Stimulated activated CD8-positive, alpha-beta memory T cell treated with anti-CD3 and anti-CD28 coated beads, Interleukin-4, amount 100 ng/mL, for 24 hours (primary cell): ENCODE measurements around the gene FAF1.
A peak's percentile ranks its signal among the peaks of the same experiment; 100 is the strongest.
"Not testable (repeated sequence)": the region's sequence is repeated elsewhere in the genome, so short reads cannot be mapped to it uniquely, and the experiment has no call there.

ENCODE experiments used
- DNase-seq: peaks from one replicate; pipeline ENCODE4 v3.0.0-alpha.2; 2020; ENCODE audit warnings: low read depth

The FAF1 gene

DNA sequence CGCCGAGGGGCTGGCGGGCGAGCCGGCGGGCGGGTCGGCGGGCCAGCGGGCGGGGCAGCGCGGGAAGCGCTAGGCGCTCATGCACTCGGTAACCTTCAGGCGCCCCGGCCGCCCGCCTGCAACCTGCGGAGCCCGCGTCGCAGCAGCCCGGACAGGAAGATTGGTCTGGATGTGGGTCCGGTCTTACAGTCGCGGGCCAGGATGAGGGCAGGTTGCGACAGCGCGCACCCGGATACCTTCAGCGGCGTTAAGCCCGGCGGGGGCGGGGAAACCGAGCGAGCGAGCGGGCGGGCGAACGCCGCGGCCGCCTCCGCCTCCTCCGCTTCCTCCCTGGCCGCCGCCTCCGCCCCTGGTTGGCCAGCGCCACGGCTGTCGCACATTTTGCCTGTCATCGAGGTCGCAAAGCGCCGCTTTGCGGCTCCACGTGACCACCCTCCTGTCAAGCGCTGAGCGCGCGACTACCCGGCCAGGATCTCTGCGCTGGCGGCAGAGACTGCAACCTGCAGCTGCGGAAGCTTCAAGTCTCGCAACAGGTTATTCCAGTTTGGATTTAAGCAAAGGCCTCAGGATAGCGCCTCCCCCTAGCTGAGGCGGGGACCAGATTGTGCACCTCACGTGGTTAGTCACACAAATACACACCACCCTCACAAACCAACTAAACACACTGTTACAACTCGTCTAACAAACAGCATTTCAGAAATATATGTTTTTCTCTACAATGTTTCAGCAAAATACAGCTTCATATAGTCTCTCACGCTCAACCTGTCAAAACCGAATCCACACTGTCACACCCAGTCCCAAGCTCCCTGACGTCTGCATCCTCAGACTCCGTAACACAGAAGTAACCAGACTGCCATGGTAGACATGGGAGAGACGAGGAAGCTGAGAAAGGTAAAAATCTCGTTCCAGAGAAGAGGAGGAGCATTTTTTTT lies at the start of gene FAF1:
Gene FAF1, minus strand, starts transcription at position 355 of the 932 bp plus-strand sequence. CDS start 456 bp downstream, outside the sequence.
- peak; percentile 96 for DNase-seq

DNA sequence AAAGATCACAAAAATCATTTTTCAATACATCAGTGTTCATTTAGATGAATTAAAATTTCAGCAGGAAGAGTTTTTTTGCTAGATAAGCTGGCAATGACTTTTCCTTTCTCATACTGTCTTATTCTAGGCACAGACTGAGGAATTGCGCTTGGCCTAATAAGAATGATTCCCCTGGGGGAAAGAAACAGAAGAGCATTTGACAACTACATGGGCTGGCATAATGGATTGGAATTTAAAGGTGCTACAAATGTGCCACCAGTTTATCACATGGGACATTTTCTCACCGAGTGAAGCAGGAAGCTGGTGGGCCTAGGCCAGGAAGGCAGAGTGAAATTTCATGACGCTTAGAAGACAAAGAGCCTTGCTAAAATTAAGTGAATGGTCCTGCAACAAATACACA lies 49.3 kb upstream of the FAF1 start:
- DNase-seq = no peak

DNA sequence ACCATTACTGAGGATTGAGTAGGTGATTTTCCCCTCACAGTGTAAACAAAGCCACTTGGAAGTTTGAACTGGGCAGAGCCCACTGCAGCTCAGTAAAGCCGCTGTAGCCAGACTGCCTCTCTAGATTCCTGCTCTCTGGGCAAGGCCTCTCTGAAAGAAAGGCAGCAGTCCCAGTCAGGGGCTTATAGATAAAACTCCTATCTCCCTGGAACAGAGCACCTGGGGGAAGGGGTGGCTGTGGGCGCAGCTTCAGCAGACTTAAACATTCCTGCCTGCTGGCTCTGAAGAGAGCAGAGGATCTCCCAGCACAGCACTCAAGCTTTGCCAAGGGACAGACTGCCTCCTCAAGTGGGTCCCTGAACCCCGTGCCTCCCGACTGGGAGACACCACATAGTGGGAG lies 45.5 kb upstream of the FAF1 start:
- not testable (repeated sequence) for DNase-seq

DNA sequence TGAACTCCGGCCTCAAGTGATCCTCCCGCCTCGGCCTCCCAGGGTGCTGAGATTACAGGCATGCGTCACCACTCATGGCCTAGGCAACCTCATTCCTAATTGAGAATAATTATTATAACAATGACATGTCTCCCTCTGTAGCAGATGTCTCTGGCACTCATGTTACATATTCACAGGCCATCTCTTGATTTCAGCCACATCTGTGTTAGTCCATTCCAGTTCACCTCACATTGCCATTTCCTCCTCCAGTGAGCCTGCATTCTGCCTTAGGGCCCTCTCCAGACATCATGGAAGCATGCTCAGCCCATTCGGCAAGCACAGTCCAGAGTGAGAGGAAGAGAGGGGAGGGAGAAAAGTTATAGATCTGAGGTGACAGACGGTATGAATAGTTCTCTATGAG lies 42.4 kb upstream of the FAF1 start:
- DNase-seq = no peak

DNA sequence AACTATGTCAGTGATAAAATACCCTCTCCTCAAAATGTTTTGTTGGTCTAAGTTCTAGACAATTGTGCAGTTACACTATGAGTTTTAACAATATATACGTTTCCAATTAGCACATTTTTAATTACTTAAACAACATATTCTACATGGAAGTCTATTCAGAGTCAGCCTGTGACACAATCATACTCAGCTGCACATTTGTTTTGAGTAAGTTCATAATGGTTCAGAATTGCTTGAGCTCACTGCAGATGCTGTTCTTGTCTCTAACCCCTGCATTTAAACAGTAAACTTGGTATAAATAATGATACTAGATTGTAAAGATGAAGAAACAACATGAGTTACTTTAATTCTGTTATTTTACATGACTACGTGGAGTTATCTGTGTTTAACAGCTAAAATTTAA lies 40.6 kb upstream of the FAF1 start:
- DNase-seq = no peak

DNA sequence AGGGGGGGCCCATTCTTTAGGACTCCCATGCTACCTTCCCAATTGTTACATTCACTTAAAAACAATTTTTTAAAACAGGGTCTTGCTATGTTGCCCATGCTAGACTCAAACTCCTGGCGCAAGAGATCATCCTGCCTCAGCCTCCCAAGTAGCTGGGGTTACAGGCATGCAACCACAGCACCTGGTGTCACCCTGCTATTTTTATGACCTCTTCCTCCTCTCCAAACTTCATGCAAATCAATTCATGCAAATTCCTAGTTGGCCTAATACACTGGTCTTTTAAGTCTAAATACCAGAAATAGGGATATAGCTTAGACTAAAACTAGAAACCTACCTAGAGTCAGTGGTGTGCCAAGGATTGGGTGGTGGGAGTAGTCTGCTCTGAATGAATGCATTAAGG lies 40.1 kb upstream of the FAF1 start:
- DNase-seq = no peak

DNA sequence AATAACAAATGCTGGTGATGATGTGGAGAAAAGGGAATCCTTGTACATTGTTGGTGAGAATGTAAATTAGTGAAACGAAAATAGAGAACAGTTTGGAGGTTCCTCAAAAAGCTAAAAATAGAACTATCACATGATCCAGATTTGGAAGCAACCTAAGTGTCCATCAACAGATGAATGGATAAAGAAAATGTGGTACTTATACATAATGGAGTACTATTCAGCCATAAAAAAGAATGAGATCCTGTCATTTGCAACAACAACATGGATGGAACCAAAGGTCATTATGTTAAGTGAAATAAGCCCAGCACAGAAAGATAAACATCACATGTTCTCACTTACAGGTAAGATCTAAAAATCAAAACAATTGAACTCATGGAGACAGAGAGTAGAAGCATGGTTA lies 39.3 kb upstream of the FAF1 start:
- not testable (repeated sequence) for DNase-seq

DNA sequence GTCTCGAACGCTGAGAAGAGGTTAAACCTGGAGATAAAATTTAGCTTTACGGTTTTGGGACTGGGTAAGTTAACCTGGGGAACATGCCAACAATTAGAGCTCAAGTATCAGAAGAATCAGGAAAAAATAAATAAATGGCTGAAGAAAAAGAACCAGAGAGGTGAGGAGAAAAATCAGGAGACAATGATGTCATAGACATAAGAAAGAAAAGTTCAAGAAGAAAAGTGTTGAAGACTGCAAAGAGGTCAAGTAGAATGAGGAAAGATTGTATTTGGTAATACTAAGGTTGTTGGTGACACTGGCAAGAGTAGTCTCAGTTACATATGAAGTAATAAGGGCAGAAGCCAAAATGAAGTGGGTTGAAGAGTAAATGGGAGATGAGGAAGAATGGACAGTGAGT lies 36.0 kb upstream of the FAF1 start:
- DNase-seq = no peak

DNA sequence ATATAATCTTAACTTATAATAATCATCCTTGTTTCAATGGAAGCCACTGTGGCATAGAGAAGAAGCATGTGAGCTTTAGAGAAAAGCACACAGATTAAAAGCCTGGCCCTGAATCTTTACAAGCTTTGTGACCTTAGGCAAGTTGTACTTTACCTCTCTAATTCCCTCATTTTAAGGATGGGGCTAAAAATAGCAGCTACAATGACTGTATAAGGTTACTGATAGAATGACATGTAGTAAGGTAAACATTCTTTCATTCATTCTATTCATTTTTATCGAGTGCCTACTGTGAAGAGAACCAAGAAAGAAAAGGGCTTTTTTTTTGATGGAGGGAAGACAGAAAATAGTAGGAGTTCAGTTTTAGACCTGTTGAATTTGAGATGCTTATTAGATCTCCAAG lies 35.6 kb upstream of the FAF1 start:
- no peak for DNase-seq

DNA sequence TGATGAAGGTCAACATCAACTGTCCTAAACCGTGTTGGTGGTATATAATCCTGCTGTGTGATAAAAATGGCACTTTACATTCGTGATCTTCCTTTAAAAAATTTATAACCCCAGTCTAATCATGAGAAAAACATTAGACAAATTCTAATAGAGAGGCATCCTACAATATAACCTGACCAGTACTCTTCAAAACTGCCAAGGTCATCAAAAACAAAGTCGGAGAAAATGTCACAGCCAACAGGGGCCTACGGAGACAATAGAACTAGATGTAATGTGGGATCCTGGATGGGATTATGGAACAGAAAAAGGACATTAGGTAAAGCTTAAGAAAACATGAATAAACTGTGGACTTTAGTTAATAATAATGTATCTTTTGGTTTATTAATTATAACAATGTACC lies 34.9 kb upstream of the FAF1 start:
- no peak for DNase-seq

DNA sequence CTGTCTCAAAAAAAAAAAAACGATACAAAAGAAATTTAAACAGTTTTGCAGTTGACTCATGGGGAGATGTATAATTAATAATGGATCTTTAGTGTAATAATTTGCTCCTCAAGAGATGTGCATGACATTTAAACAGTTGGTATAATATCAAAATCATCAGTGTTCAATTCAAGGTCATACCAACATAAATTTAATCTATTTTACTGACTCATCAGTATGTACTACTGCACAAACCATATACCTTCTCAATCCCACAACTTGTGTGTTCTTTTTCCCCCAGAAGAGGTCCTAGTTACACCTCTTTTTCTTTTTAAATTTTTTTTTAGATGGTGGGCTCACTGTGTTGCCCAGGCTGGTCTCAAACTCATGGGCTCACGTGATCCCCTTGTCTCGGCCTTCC lies 33.6 kb upstream of the FAF1 start:
- DNase-seq = no peak

DNA sequence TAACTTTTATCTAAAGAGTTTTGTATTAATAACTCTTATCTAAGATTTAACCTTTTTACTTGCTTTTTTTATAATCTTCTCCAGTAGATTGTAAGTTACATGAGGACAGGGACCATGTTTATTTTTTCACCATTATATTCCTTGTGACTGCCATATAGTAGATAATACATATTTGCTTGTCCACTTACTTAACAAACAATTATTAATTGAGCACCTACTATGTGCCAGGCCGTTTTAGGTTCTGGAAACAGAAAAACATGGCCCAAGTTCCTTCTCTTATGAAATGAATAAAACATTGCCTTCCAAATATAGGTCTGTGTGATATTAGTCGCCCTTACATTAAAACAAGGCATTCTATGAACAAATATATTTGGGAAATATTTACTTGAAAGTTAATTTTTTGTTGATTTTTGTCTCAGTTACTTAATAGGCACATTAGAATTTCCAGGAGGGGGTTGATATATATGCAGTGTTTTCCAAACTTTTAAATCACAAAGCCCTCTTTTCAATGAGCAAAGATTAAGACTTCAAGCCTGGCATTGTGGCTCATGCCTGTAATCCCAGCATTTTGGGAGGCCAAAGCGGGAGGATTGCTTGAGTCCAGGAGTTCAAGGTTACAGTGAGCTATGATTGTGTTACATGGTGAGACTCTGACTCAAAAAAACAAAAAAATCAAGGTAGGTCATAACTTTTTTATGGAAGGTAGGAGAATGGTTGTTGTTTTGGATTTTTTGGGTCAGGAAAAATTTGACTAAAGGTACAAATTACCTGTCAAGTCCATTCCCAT lies 32.7 kb upstream of the FAF1 start:
- no peak for DNase-seq

DNA sequence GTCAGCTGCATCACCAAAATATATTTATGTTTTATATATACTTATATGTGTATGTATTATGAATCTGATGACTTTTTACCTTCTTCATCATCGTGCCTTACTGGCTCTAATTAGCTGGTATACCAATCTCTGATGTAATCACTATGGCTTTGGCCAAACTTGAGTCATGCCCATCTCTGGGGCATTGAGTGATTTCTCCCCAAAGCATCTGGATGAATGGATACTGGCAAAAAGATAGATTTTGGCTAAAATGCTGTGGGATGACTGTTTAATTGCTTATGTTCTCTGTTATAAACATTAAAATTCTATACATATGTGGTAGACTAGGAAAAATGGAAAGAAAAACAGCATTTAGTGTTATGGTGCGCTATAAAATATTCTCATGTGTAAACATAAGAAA lies 29.6 kb upstream of the FAF1 start:
- no peak for DNase-seq

DNA sequence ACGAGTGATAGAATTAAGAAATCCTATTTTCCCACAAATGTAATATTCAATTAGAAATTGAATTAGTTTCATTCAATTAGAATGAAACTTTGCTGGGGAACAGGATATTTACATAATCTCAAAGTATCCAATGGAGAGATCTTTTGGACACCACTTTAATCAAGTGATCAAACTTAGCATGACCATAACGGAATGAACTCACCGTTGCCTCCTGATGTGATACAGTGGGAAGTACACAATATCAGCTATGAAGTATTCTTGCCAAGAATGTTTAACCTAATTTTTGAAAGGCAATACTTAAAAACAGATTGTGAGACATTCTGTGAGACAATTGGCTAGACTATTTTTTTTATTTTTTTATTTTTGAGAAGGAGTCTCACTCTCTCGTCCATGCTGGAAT lies 26.6 kb upstream of the FAF1 start:
- DNase-seq = no peak

DNA sequence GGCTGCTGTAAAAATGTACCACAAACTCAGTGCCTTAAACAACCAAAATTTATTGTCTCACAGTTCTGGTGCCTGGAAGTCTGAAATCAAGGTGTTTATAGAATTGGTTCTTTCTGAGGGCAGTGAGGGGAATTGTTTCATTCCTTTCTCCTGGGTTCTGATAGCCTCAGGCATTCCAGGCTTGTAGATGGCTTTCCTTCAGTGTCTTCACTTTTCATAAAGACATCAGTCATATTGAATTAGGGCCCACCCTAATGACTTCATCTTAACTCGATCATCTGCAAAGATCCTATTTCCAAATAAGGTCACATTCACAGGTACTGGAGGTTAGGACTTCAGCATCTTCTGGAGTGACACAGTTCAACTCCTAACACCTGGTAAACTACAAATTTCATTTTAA lies 25.0 kb upstream of the FAF1 start:
- DNase-seq = no peak

DNA sequence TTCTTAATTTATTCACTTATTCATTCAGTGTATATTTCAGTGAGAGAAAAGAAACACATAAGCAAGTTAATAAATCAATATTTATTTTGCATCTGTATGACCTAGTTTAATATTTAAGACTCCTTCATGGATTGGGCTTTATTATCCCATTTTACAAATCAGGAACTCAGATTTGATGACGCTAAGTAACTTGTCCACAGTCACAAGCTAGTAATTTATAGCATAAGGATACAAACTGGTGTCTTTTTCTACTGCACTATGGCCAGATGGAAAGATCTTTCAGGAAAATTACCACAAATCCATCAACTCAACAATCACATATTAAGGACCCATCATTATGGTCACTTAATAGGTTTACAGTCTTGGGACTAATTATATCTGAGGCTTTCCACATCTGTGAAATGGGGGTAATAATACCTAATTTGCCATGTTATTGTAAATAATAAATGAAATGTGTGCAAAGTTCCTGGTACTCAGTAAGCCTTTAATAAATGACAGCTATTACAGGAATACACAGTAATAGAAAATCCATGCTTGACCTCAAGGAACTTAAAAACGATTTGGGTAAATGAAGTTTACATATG lies 23.2 kb upstream of the FAF1 start:
- DNase-seq = no peak

DNA sequence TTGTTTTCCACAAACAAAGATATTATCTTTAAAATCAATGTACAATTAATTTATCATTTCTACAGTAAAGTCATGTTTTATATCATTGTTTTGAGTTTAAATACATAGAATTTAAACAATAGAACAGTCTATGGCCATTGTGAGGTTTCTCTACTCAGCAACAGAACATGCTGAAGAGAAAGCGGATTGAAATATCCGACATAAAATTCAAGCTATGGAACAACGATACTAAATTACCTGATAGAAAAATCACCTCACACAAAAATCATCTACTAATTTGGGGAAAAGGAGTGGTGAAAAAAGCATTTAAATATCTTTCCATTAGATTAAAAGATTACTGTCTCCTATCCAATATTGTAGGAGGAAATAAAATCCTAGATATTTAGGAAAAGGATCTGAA lies 22.5 kb upstream of the FAF1 start:
- DNase-seq = no peak

DNA sequence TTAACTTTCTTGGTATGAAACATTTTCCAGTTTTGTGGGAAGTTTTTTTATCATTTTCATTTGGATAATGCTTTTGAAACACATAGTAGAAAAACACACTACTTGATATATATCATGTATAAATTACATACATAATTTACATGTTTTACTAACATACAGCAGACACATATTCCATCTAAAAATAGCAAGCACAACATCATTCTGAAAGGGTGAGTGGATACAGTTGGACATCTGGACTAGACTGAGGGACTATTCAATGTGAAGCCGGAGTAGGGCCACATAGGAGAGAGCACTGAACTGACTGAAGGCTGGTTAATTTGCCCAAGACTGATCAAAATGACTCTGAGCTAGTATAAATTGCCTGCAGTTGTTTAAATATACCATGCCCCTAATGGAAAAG lies 21.7 kb upstream of the FAF1 start:
- no peak for DNase-seq

DNA sequence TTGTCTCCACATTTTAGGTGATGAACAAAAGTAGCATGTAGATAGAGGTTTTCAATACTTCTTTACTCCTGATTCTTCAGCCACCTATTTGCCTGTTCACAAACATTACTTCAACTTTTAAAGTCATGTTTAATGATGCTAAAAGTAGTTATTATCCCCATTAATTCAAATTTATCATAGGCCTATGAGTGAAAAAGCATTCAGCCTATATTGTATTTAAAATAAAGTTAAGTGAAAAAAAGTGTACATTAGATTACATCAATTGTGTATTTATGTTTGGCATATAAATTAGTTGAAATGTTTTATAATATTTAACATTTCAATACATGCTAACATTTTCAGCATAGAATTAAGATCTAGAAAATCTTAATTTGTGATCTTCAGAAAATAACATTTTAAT lies 20.4 kb upstream of the FAF1 start:
- no peak for DNase-seq

DNA sequence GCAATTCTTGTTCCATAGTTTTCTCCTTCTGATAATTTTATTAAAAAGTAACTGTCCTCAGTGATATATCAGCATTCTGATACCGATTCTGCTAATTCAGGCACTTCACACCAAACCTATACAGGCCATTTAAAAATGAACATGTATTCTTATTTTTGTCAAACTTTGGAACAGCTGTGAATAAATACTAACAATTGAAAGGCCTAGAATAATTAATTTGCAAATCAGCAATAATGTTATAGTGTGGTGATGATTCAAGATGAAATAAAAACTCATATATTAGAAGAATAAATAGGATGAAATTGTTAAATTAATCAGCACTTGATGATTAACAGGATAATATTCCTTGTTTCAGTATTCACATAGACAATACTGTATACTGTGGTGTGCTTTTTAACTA lies 19.9 kb upstream of the FAF1 start:
- no peak for DNase-seq

DNA sequence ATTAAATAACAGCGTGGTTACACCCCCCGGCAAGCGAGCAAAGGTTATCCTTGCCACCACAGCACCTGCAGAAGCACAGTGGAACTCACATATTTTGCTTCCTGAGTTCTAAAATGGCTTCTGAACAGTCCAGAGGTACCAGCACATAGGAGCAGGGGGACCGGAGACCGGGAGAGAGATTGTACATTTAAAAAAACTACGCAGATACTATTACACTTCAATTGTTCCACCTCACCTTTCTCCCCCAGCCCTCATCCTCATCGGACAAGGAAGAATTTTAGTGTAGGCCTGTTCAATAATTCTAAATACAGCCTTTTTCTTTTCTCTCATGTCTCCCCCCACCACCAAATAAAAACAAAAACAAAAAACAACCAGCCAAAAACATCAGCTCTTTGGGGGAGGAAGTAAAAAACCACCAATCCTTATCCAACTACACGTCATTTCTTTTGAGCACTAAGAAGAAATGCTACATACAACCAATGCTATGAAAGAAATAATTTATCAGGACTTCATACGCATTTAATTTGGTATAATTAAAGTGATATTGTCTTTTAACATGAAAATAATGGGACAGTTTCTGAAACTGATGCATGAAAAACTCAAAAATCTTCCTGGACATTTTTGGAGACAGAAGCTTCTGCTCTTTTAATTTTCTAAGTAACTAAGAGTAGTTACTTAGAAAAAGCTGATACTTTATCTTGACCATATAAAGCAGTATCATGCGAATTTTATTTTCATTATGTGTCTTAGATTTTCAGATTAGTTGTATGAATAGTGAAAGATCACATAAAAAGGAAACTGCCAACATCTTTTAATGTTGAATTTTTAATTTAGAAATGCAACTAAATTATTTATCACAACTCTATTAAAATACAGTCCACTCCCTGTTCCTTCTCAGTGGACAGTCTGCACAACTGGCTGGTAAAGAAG lies 19.1 kb upstream of the FAF1 start:
- DNase-seq = no peak
